ENCODE data around the gene LUZP2. TPM values are rescaled to one million over a fixed set of nuclear protein-coding genes. Genes with fewer than 3 reads are reported as not detected.

The LUZP2 gene
- total RNA-seq, 1 experiment from 2014 or later: not detected

GRCh38 chr11:24748261-24748660, 251.4 kb downstream of the LUZP2 start:
- DNase-seq (ENCODE audit: low read depth): no peak
- in situ Hi-C loops (cut with HindIII; ENCODE audit: low pct_unique_long_range_greater_than_20kb, low sequenced_read_pairs): no loop called here

- in situ Hi-C loops (cut with HindIII; ENCODE audit: low pct_unique_long_range_greater_than_20kb, low sequenced_read_pairs): no loop called here
- DNase-seq (ENCODE audit: low read depth): no peak
Measured at GRCh38 chr11:24754406-24754805, 257.6 kb downstream of the LUZP2 start.

- in situ Hi-C loops (cut with HindIII; ENCODE audit: low pct_unique_long_range_greater_than_20kb, low sequenced_read_pairs): no loop called here
- DNase-seq (ENCODE audit: low read depth): no peak
Measured at GRCh38 chr11:24755260-24755839, 258.5 kb downstream of the LUZP2 start.

GRCh38 chr11:24759742-24760141, 262.9 kb downstream of the LUZP2 start:
- in situ Hi-C loops (cut with HindIII; ENCODE audit: low pct_unique_long_range_greater_than_20kb, low sequenced_read_pairs): no loop called here
- no peak for DNase-seq (ENCODE audit: low read depth)

GRCh38 chr11:24760681-24761080, 263.8 kb downstream of the LUZP2 start:
- DNase-seq (ENCODE audit: low read depth): no peak
- in situ Hi-C loops (cut with HindIII; ENCODE audit: low pct_unique_long_range_greater_than_20kb, low sequenced_read_pairs): no loop called here

GRCh38 chr11:24762076-24762475, 265.2 kb downstream of the LUZP2 start:
- DNase-seq (ENCODE audit: low read depth): no peak
- in situ Hi-C loops (cut with HindIII; ENCODE audit: low pct_unique_long_range_greater_than_20kb, low sequenced_read_pairs): no loop called here

- in situ Hi-C loops (cut with HindIII; ENCODE audit: low pct_unique_long_range_greater_than_20kb, low sequenced_read_pairs): no loop called here
Measured at GRCh38 chr11:24767411-24767810, 270.6 kb downstream of the LUZP2 start.

GRCh38 chr11:24773322-24773721, 276.5 kb downstream of the LUZP2 start:
- DNase-seq (ENCODE audit: low read depth): peak; percentile 4
- in situ Hi-C loops (cut with HindIII; ENCODE audit: low pct_unique_long_range_greater_than_20kb, low sequenced_read_pairs): no loop called here

More at GRCh38 chr11:24767411-24767810, 270.6 kb downstream of the LUZP2 start:
- no peak for DNase-seq (ENCODE audit: low read depth)

- in situ Hi-C loops (cut with HindIII; ENCODE audit: low pct_unique_long_range_greater_than_20kb, low sequenced_read_pairs): no loop called here
- DNase-seq (ENCODE audit: low read depth): no peak
Measured at GRCh38 chr11:24779791-24780190, 282.9 kb downstream of the LUZP2 start.

GRCh38 chr11:24781288-24781687, 284.4 kb downstream of the LUZP2 start:
- in situ Hi-C loops (cut with HindIII; ENCODE audit: low pct_unique_long_range_greater_than_20kb, low sequenced_read_pairs): no loop called here
- DNase-seq (ENCODE audit: low read depth): no peak

GRCh38 chr11:24793479-24793878, 296.6 kb downstream of the LUZP2 start:
- in situ Hi-C loops (cut with HindIII; ENCODE audit: low pct_unique_long_range_greater_than_20kb, low sequenced_read_pairs): no loop called here
- DNase-seq (ENCODE audit: low read depth): no peak

GRCh38 chr11:24794064-24794463, 297.2 kb downstream of the LUZP2 start:
- no peak for DNase-seq (ENCODE audit: low read depth)
- in situ Hi-C loops (cut with HindIII; ENCODE audit: low pct_unique_long_range_greater_than_20kb, low sequenced_read_pairs): no loop called here

GRCh38 chr11:24805671-24806070, 308.8 kb downstream of the LUZP2 start:
- in situ Hi-C loops (cut with HindIII; ENCODE audit: low pct_unique_long_range_greater_than_20kb, low sequenced_read_pairs): no loop called here
- no peak for DNase-seq (ENCODE audit: low read depth)

GRCh38 chr11:24808173-24808572, 311.3 kb downstream of the LUZP2 start:
- DNase-seq (ENCODE audit: low read depth): no peak
- in situ Hi-C loops (cut with HindIII; ENCODE audit: low pct_unique_long_range_greater_than_20kb, low sequenced_read_pairs): no loop called here

GRCh38 chr11:24819006-24819405, 322.2 kb downstream of the LUZP2 start:
- DNase-seq (ENCODE audit: low read depth): no peak
- in situ Hi-C loops (cut with HindIII; ENCODE audit: low pct_unique_long_range_greater_than_20kb, low sequenced_read_pairs): no loop called here

GRCh38 chr11:24819863-24820434, 323.1 kb downstream of the LUZP2 start:
- no peak for DNase-seq (ENCODE audit: low read depth)
- in situ Hi-C loops (cut with HindIII; ENCODE audit: low pct_unique_long_range_greater_than_20kb, low sequenced_read_pairs): no loop called here

GRCh38 chr11:24820541-24820940, 323.7 kb downstream of the LUZP2 start:
- DNase-seq (ENCODE audit: low read depth): no peak
- in situ Hi-C loops (cut with HindIII; ENCODE audit: low pct_unique_long_range_greater_than_20kb, low sequenced_read_pairs): no loop called here

GRCh38 chr11:24828938-24829605, 332.2 kb downstream of the LUZP2 start:
- no peak for DNase-seq (ENCODE audit: low read depth)
- in situ Hi-C loops (cut with HindIII; ENCODE audit: low pct_unique_long_range_greater_than_20kb, low sequenced_read_pairs): no loop called here

- no peak for DNase-seq (ENCODE audit: low read depth)
- in situ Hi-C loops (cut with HindIII; ENCODE audit: low pct_unique_long_range_greater_than_20kb, low sequenced_read_pairs): no loop called here
Measured at GRCh38 chr11:24833573-24833972, 336.7 kb downstream of the LUZP2 start.

- no peak for DNase-seq (ENCODE audit: low read depth)
- in situ Hi-C loops (cut with HindIII; ENCODE audit: low pct_unique_long_range_greater_than_20kb, low sequenced_read_pairs): no loop called here
Measured at GRCh38 chr11:24837112-24837511, 340.3 kb downstream of the LUZP2 start.

All from Caki2 (cell line).